ENCODE results near the gene PRDM16.

GRCh38 chr1:3366126-3367051 lies 297.4 kb downstream of the PRDM16 start:
- TF ChIP-seq CTCF (conservative IDR thresholded peaks at IDR 0.05 in 1 of 2, IDR thresholded peaks at IDR 0.05 in 1 of 2; ENCODE audit: extremely low read depth in 1 of 2, insufficient read depth in 1 of 2, low read depth in 1 of 2, low read length in 2 of 2) = no peak
- TF ChIP-seq EZH2 (IDR thresholded peaks at IDR 0.05; ENCODE audit: borderline replicate concordance, low read length) = no peak
